ENCODE data around the gene RNF220. TPM values are rescaled to one million over a fixed set of nuclear protein-coding genes. Genes with fewer than 3 reads are reported as not detected.

RNF220 gene
- total RNA-seq, 1 donor from 2014 or later, result 47.1 TPM

GRCh38 chr1:44507490-44508396 lies 102.7 kb downstream of the RNF220 start:
- Mint-ChIP-seq H3K4me3 (ENCODE audit: unreplicated experiment) (no peak overlapping the region), H3K27ac (ENCODE audit: unreplicated experiment) (no peak overlapping the region), H3K36me3 (ENCODE audit: low read depth, unreplicated experiment) (peaks cover 2% of the 10 kb centered on the region), H3K27me3 (ENCODE audit: low read depth, unreplicated experiment) (peaks cover 47% of the 10 kb centered on the region), H3K9me3 (ENCODE audit: unreplicated experiment) (no peaks in the 10 kb centered on the region), H3K4me1 (ENCODE audit: low read depth, unreplicated experiment) (peaks cover 8% of the 10 kb centered on the region)
- Histone ChIP-seq H3K4me3 (ENCODE audit: insufficient read depth, low read depth, low read length) (no peak overlapping the region), H3K9me3 (ENCODE audit: insufficient read depth, low read depth, low read length) (no peaks in the 10 kb centered on the region), H3K36me3 (ENCODE audit: insufficient read depth, low read length) (no peaks in the 10 kb centered on the region), H3K4me1 (ENCODE audit: insufficient read depth, low read length) (no peaks in the 10 kb centered on the region), H3K27ac (ENCODE audit: low read depth, low read length) (no peak overlapping the region), H3K79me2 (ENCODE audit: insufficient read depth, low read length) (no peaks in the 10 kb centered on the region), H4K20me1 (ENCODE audit: insufficient read depth, low read length) (no peaks in the 10 kb centered on the region), H3K4me2 (ENCODE audit: low read length) (no peak overlapping the region), H3K27me3 (ENCODE audit: insufficient read depth, low read length) (peaks cover 50% of the 10 kb centered on the region), H3K9ac (ENCODE audit: low read length) (no peak overlapping the region), H2AFZ (ENCODE audit: low read depth, low read length) (no peak overlapping the region)
- FAIRE-seq, result no peak
- TF ChIP-seq CTCF (IDR thresholded peaks at IDR 0.05; ENCODE audit: insufficient read depth, low read depth, low read length) (no peak), EZH2 (IDR thresholded peaks at IDR 0.05; ENCODE audit: insufficient read depth, low read length) (no peak)
- no peak for DNase-seq (ENCODE audit: low read depth)

GRCh38 chr1:44508397-44508745 lies 103.3 kb downstream of the RNF220 start:
- H3K27me3 ChIP-seq (ENCODE audit: insufficient read depth, low read length), result peaks cover 50% of the 10 kb centered on the region
- no peak overlapping the region for H3K4me3 ChIP-seq (ENCODE audit: insufficient read depth, low read depth, low read length)
- no peak overlapping the region for H3K4me2 ChIP-seq (ENCODE audit: low read length)
- H3K4me1 ChIP-seq (ENCODE audit: insufficient read depth, low read length), result no peaks in the 10 kb centered on the region
- peaks cover 8% of the 10 kb centered on the region for H3K4me1 Mint-ChIP-seq (ENCODE audit: low read depth, unreplicated experiment)
- no peaks in the 10 kb centered on the region for H3K79me2 ChIP-seq (ENCODE audit: insufficient read depth, low read length)
- no peaks in the 10 kb centered on the region for H3K9me3 ChIP-seq (ENCODE audit: insufficient read depth, low read depth, low read length)
- H3K27ac ChIP-seq (ENCODE audit: low read depth, low read length), result no peak overlapping the region
- peaks cover 2% of the 10 kb centered on the region for H3K36me3 Mint-ChIP-seq (ENCODE audit: low read depth, unreplicated experiment)
- TF ChIP-seq CTCF (IDR thresholded peaks at IDR 0.05; ENCODE audit: insufficient read depth, low read depth, low read length) (no peak), EZH2 (IDR thresholded peaks at IDR 0.05; ENCODE audit: insufficient read depth, low read length) (no peak)
- H3K4me3 Mint-ChIP-seq (ENCODE audit: unreplicated experiment), result no peak overlapping the region
- H3K27ac Mint-ChIP-seq (ENCODE audit: unreplicated experiment), result no peak overlapping the region
- H3K9me3 Mint-ChIP-seq (ENCODE audit: unreplicated experiment), result no peaks in the 10 kb centered on the region
- H3K36me3 ChIP-seq (ENCODE audit: insufficient read depth, low read length), result no peaks in the 10 kb centered on the region
- H3K27me3 Mint-ChIP-seq (ENCODE audit: low read depth, unreplicated experiment), result peaks cover 47% of the 10 kb centered on the region
- H2AFZ ChIP-seq (ENCODE audit: low read depth, low read length), result no peak overlapping the region
- H4K20me1 ChIP-seq (ENCODE audit: insufficient read depth, low read length), result no peaks in the 10 kb centered on the region
- FAIRE-seq (no peak), DNase-seq (ENCODE audit: low read depth) (no peak)
- H3K9ac ChIP-seq (ENCODE audit: low read length), result no peak overlapping the region

- Mint-ChIP-seq H3K9me3 (ENCODE audit: unreplicated experiment) (no peaks in the 10 kb centered on the region), H3K4me1 (ENCODE audit: low read depth, unreplicated experiment) (peaks cover 15% of the 10 kb centered on the region), H3K4me3 (ENCODE audit: unreplicated experiment) (no peak overlapping the region), H3K27ac (ENCODE audit: unreplicated experiment) (no peak overlapping the region), H3K36me3 (ENCODE audit: low read depth, unreplicated experiment) (no peaks in the 10 kb centered on the region), H3K27me3 (ENCODE audit: low read depth, unreplicated experiment) (peaks cover 40% of the 10 kb centered on the region)
- Histone ChIP-seq H4K20me1 (ENCODE audit: insufficient read depth, low read length) (no peaks in the 10 kb centered on the region), H3K4me2 (ENCODE audit: low read length) (no peak overlapping the region), H3K4me3 (ENCODE audit: insufficient read depth, low read depth, low read length) (no peak overlapping the region), H3K4me1 (ENCODE audit: insufficient read depth, low read length) (peaks cover 3% of the 10 kb centered on the region), H3K27ac (ENCODE audit: low read depth, low read length) (no peak overlapping the region), H3K79me2 (ENCODE audit: insufficient read depth, low read length) (no peaks in the 10 kb centered on the region), H2AFZ (ENCODE audit: low read depth, low read length) (no peak overlapping the region), H3K36me3 (ENCODE audit: insufficient read depth, low read length) (no peaks in the 10 kb centered on the region), H3K27me3 (ENCODE audit: insufficient read depth, low read length) (peaks cover 37% of the 10 kb centered on the region), H3K9me3 (ENCODE audit: insufficient read depth, low read depth, low read length) (no peaks in the 10 kb centered on the region), H3K9ac (ENCODE audit: low read length) (no peak overlapping the region)
- DNase-seq (ENCODE audit: low read depth), result no peak
- TF ChIP-seq CTCF (IDR thresholded peaks at IDR 0.05; ENCODE audit: insufficient read depth, low read depth, low read length), result no peak
- no peak for TF ChIP-seq EZH2 (IDR thresholded peaks at IDR 0.05; ENCODE audit: insufficient read depth, low read length)
- FAIRE-seq, result no peak
These were observed 106.3 kb downstream of the RNF220 start for GRCh38 chr1:44511363-44511762.

Data from astrocyte (in vitro differentiated cells and primary cell).